SU-DHL-6 (cell line): ENCODE measurements around the gene FNTB.

Experiments
- H2AFZ ChIP-seq: fragments of 200-600 bp; sonication (generic); 2 replicates; pipeline ENCODE4 v1.6.1; 2014; ENCODE audit warnings: low read depth, mild to moderate bottlenecking, moderate library complexity, mixed read lengths, antibody characterized with exemption, low read length; ENCODE audit not compliant: severe bottlenecking
- H3F3A ChIP-seq: fragments of 200-600 bp; shearing (Covaris generic); 2 replicates; pipeline ENCODE4 v1.6.0; 2016; ENCODE audit warnings: antibody characterized with exemption, mild to moderate bottlenecking; ENCODE audit not compliant: insufficient read depth
- H3K27ac ChIP-seq: fragments of 200-600 bp; sonication (generic); 2 replicates; pipeline ENCODE4 v1.5.1; 2016; ENCODE audit warnings: low read depth, mild to moderate bottlenecking, low read length, moderate library complexity, mixed read lengths
- H3K27me3 ChIP-seq: fragments of 200-600 bp; sonication (generic), shearing (Covaris generic); 2 replicates; pipeline ENCODE4 v1.6.0; 2014; ENCODE audit warnings: mild to moderate bottlenecking, low read length
- H3K36me3 ChIP-seq: fragments of 200-600 bp; sonication (generic); 2 replicates; pipeline ENCODE4 v1.6.1; 2014; ENCODE audit warnings: mild to moderate bottlenecking, low read length, mixed read lengths
- H3K4me2 ChIP-seq: fragments of 300-600, 200-600 bp; shearing (Covaris generic), sonication (generic); 2 replicates; pipeline ENCODE4 v1.6.0; 2014; ENCODE audit warnings: low read length, low read depth, mild to moderate bottlenecking; ENCODE audit not compliant: poor library complexity, severe bottlenecking
- H3K4me3 ChIP-seq: fragments of 200-600 bp; sonication (generic); 2 replicates; pipeline ENCODE4 v1.5.1; 2014; ENCODE audit warnings: antibody characterized with exemption, low read length, mild to moderate bottlenecking, mixed read lengths; ENCODE audit not compliant: insufficient read depth, poor library complexity, severe bottlenecking
- H3K79me2 ChIP-seq: fragments of 200-600 bp; sonication (generic); 2 replicates; pipeline ENCODE4 v1.6.1; 2014; ENCODE audit warnings: mild to moderate bottlenecking, low read length, moderate library complexity; ENCODE audit not compliant: insufficient read depth
- H3K9ac ChIP-seq: fragments of 200-600 bp; sonication (generic); 2 replicates; pipeline ENCODE4 v1.7.0; 2014; ENCODE audit warnings: mild to moderate bottlenecking, low read length
- H3K9me2 ChIP-seq: fragments of 200-600 bp; sonication (generic); replicated peaks from 2 replicates; pipeline ENCODE4 v1.6.1; 2014; ENCODE audit warnings: low read length; ENCODE audit not compliant: insufficient read depth
- H3K9me3 ChIP-seq: fragments of 200-600 bp; sonication (generic); 2 replicates; pipeline ENCODE4 v1.6.1; 2014; ENCODE audit warnings: low read length, mixed read lengths; ENCODE audit not compliant: insufficient read depth
- H4K20me1 ChIP-seq: fragments of 200-600 bp; sonication (generic); 2 replicates; pipeline ENCODE4 v1.6.1; 2014; ENCODE audit warnings: low read depth, mild to moderate bottlenecking, antibody characterized with exemption, low read length, moderate library complexity, mixed read lengths
- CTCF ChIP-seq: fragments of 200-600 bp; sonication (generic); IDR thresholded peaks from one replicate; pipeline ENCODE4 v1.5.1; 2017; ENCODE audit warnings: antibody characterized with exemption, mild to moderate bottlenecking, low read length, moderate library complexity; ENCODE audit not compliant: insufficient read depth, poor library complexity, severe bottlenecking
- EZH2phosphoT487 ChIP-seq: fragments of 200-600 bp; sonication (generic), shearing (Covaris generic); conservative IDR thresholded peaks from 2 replicates; pipeline ENCODE4 v1.6.1; 2018; ENCODE audit warnings: mild to moderate bottlenecking, antibody characterized with exemption, low read length, moderate library complexity, mixed read lengths

The FNTB gene

GRCh38 chr14:65011538-65011937, 24.8 kb downstream of the FNTB start:
- TF ChIP-seq CTCF, result no peak
- no peak for TF ChIP-seq EZH2phosphoT487
- Histone ChIP-seq H3K9ac (no peak overlapping the region), H4K20me1 (no peaks in the 10 kb centered on the region), H3K79me2 (no peaks in the 10 kb centered on the region), H3K4me3 (no peak overlapping the region), H3K27ac (no peak overlapping the region), H2AFZ (no peak overlapping the region), H3K27me3 (no peaks in the 10 kb centered on the region), H3K9me2 (no peaks in the 10 kb centered on the region), H3K9me3 (no peaks in the 10 kb centered on the region), H3F3A (no peaks in the 10 kb centered on the region), H3K4me2 (no peak overlapping the region), H3K36me3 (no peaks in the 10 kb centered on the region)

GRCh38 chr14:65012353-65012752, 25.7 kb downstream of the FNTB start:
- TF ChIP-seq CTCF, result no peak
- TF ChIP-seq EZH2phosphoT487, result no peak
- no peaks in the 10 kb centered on the region for H3K79me2 ChIP-seq
- no peaks in the 10 kb centered on the region for H3K27me3 ChIP-seq
- no peak overlapping the region for H3K4me2 ChIP-seq
- no peaks in the 10 kb centered on the region for H3K9me3 ChIP-seq
- no peaks in the 10 kb centered on the region for H4K20me1 ChIP-seq
- H3K27ac ChIP-seq, result no peak overlapping the region
- H3K4me3 ChIP-seq, result no peak overlapping the region
- no peaks in the 10 kb centered on the region for H3F3A ChIP-seq
- H3K9ac ChIP-seq, result no peak overlapping the region
- no peak overlapping the region for H2AFZ ChIP-seq
- no peaks in the 10 kb centered on the region for H3K36me3 ChIP-seq
- no peaks in the 10 kb centered on the region for H3K9me2 ChIP-seq

GRCh38 chr14:65015391-65015790, 28.7 kb downstream of the FNTB start:
- no peak overlapping the region for H3K27ac ChIP-seq
- no peaks in the 10 kb centered on the region for H3K9me3 ChIP-seq
- no peak for TF ChIP-seq CTCF
- no peak for TF ChIP-seq EZH2phosphoT487

More at GRCh38 chr14:65015391-65015790, 28.7 kb downstream of the FNTB start:
- H3K27me3 ChIP-seq, result no peaks in the 10 kb centered on the region
- no peak overlapping the region for H3K4me3 ChIP-seq
- H3K79me2 ChIP-seq, result no peaks in the 10 kb centered on the region
- H3K36me3 ChIP-seq, result no peaks in the 10 kb centered on the region
- H4K20me1 ChIP-seq, result no peaks in the 10 kb centered on the region
- no peaks in the 10 kb centered on the region for H3K9me2 ChIP-seq
- no peak overlapping the region for H2AFZ ChIP-seq
- no peaks in the 10 kb centered on the region for H3F3A ChIP-seq
- no peak overlapping the region for H3K4me2 ChIP-seq
- H3K9ac ChIP-seq, result no peak overlapping the region
